Panc1 (cell line): ENCODE data around the gene NOX5. TPM values are rescaled to one million over a fixed set of nuclear protein-coding genes. Genes with fewer than 3 reads are reported as not detected.

Experiments
- ATAC-seq: fragments of 200-7000 bp; cut with Tn5 transposase; 2 replicates; pipeline ENCODE4 v1.9.1; 2020; ENCODE audit warnings: mild to moderate bottlenecking, moderate library complexity
- BruUV-seq: library from RNA; stranded (reverse); fragments of 400-500 nt; replicated peaks from 2 replicates; lab custom pipeline; 2021; lab: Mats Ljungman, UMichigan
- CTCF ChIA-PET: fragments of 300-600 bp; sonication (Branson Sonifier 250); formaldehyde crosslinking; loops from one replicate; lab custom pipeline; 2022; ENCODE audit warnings: antibody characterized with exemption; lab: Charles Lee
- POLR2A ChIA-PET: fragments of 300-600 bp; sonication (Branson Sonifier 250); formaldehyde crosslinking; loops from one replicate; lab custom pipeline; 2022; ENCODE audit warnings: antibody characterized with exemption; lab: Charles Lee
- DNase-seq: peaks from one replicate; pipeline ENCODE4 v3.0.0-alpha.2; 2010; ENCODE audit warnings: low read depth, low spot score
- H3K27ac ChIP-seq: 2 replicates; pipeline ENCODE4 v1.5.1; 2011; ENCODE audit warnings: mild to moderate bottlenecking, low read length, inconsistent platforms
- H3K27me3 ChIP-seq: fragments of 200-500 bp; sonication (Bioruptor generic); 2 replicates; pipeline ENCODE4 v1.6.0; 2014; ENCODE audit warnings: low read length, inconsistent platforms; ENCODE audit not compliant: control insufficient read depth, insufficient read depth
- H3K36me3 ChIP-seq: fragments of 200-500 bp; sonication (Bioruptor generic); 2 replicates; pipeline ENCODE4 v1.5.1; 2014; ENCODE audit warnings: inconsistent platforms, mild to moderate bottlenecking, low read length, moderate library complexity; ENCODE audit not compliant: control insufficient read depth, insufficient read depth
- H3K4me1 ChIP-seq: 2 replicates; pipeline ENCODE4 v1.5.1; 2011; ENCODE audit warnings: inconsistent platforms, mild to moderate bottlenecking, low read length, moderate library complexity; ENCODE audit not compliant: control insufficient read depth, insufficient read depth
- H3K4me3 ChIP-seq, 2 experiments: 2 replicates each; pipeline ENCODE4 v1.5.1; 2011 to 2012; ENCODE audit warnings: low read depth in 2 of 2, low read length in 2 of 2, mild to moderate bottlenecking in 2 of 2, inconsistent platforms in 1 of 2, moderate library complexity in 1 of 2
- H3K9me3 ChIP-seq: fragments of 200-500 bp; sonication (Bioruptor generic); 2 replicates; pipeline ENCODE4 v1.5.1; 2014; ENCODE audit warnings: low read depth, mild to moderate bottlenecking, inconsistent platforms, low read length, moderate library complexity; ENCODE audit not compliant: control insufficient read depth, insufficient read depth
- POLR2AphosphoS5 ChIP-seq: IDR thresholded peaks from 2 replicates; pipeline ENCODE4 v1.6.1; 2012; ENCODE audit warnings: mild to moderate bottlenecking, low read depth, low read length, moderate library complexity
- SIN3A ChIP-seq: IDR thresholded peaks from 2 replicates; pipeline ENCODE4 v1.6.1; 2012; ENCODE audit warnings: low read depth, mild to moderate bottlenecking, low read length, moderate library complexity, borderline replicate concordance; ENCODE audit not compliant: insufficient read depth
- TCF7L2 ChIP-seq: IDR thresholded peaks from 2 replicates; pipeline ENCODE4 v1.6.1; 2011; ENCODE audit warnings: mild to moderate bottlenecking, low read depth, low read length, inconsistent platforms
- in situ Hi-C: cut with HindIII; loops from 2 replicates; pipeline ENCODE4 v1.10.0; 2016; ENCODE audit warnings: low sequenced_read_pairs, low pct_unique_long_range_greater_than_20kb
- intact Hi-C: fragments of 100-400 bp; cut with micrococcal nuclease; formaldehyde crosslinking; loops from one replicate; pipeline ENCODE4 v1.10.0; 2022; ENCODE audit not compliant: unreplicated experiment
- total RNA-seq: library from RNA; stranded (reverse); gene quantifications from one replicate; pipeline ENCODE4 v1.2.1, GENCODE V29; 2021; ENCODE audit not compliant: unreplicated experiment
- TF ChIP-seq, protein P1 (sequence below), 2 experiments: IDR thresholded peaks; 2 replicates each; pipeline ENCODE4 v1.6.1; 2011 to 2012; ENCODE audit warnings: low read depth in 2 of 2, control low read depth in 1 of 2, low read length in 1 of 2, mild to moderate bottlenecking in 1 of 2, moderate library complexity in 1 of 2; ENCODE audit not compliant: insufficient read depth in 1 of 2
- TF ChIP-seq, protein P2 (sequence below): fragments of 450-650 bp; IDR thresholded peaks from 2 replicates; pipeline ENCODE4 v1.5.1; 2017; ENCODE audit warnings: mild to moderate bottlenecking

NOX5 gene
- total RNA-seq, 1 experiment from 2014 or later: 0.26 TPM

DNA sequence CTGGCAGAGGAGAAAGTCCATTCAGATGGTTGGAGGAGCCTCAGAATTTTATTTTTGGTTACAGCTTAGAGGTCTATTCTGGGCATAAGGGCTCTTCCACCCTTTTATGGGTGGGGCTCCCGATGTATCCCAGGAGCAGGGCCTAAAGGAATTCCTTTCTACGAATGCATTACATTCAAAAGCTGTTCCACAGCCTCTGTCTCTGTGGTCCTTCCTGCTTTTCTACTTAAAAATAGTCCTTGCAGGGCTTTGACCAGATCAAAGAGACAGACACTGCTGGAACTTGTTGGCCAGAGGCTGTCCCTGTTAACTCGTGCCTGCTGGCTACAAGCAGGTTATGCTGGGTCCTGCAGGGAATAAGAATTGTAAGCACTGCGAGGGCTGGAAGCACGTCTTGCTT is 14.4 kb upstream of the NOX5 start:
- intact Hi-C loops (no loop called here), in situ Hi-C loops (no loop called here)
- no peaks in the 10 kb centered on the region for H3K4me1 ChIP-seq
- TF ChIP-seq, protein P1, sequence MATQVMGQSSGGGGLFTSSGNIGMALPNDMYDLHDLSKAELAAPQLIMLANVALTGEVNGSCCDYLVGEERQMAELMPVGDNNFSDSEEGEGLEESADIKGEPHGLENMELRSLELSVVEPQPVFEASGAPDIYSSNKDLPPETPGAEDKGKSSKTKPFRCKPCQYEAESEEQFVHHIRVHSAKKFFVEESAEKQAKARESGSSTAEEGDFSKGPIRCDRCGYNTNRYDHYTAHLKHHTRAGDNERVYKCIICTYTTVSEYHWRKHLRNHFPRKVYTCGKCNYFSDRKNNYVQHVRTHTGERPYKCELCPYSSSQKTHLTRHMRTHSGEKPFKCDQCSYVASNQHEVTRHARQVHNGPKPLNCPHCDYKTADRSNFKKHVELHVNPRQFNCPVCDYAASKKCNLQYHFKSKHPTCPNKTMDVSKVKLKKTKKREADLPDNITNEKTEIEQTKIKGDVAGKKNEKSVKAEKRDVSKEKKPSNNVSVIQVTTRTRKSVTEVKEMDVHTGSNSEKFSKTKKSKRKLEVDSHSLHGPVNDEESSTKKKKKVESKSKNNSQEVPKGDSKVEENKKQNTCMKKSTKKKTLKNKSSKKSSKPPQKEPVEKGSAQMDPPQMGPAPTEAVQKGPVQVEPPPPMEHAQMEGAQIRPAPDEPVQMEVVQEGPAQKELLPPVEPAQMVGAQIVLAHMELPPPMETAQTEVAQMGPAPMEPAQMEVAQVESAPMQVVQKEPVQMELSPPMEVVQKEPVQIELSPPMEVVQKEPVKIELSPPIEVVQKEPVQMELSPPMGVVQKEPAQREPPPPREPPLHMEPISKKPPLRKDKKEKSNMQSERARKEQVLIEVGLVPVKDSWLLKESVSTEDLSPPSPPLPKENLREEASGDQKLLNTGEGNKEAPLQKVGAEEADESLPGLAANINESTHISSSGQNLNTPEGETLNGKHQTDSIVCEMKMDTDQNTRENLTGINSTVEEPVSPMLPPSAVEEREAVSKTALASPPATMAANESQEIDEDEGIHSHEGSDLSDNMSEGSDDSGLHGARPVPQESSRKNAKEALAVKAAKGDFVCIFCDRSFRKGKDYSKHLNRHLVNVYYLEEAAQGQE (IDR thresholded peaks at IDR 0.05; ENCODE audit: insufficient read depth in 1 of 2, low read depth in 2 of 2, low read length in 1 of 2): no peak
- TF ChIP-seq SIN3A (no peak), POLR2AphosphoS5 (no peak), TCF7L2 (no peak)
- TF ChIP-seq, protein P2, sequence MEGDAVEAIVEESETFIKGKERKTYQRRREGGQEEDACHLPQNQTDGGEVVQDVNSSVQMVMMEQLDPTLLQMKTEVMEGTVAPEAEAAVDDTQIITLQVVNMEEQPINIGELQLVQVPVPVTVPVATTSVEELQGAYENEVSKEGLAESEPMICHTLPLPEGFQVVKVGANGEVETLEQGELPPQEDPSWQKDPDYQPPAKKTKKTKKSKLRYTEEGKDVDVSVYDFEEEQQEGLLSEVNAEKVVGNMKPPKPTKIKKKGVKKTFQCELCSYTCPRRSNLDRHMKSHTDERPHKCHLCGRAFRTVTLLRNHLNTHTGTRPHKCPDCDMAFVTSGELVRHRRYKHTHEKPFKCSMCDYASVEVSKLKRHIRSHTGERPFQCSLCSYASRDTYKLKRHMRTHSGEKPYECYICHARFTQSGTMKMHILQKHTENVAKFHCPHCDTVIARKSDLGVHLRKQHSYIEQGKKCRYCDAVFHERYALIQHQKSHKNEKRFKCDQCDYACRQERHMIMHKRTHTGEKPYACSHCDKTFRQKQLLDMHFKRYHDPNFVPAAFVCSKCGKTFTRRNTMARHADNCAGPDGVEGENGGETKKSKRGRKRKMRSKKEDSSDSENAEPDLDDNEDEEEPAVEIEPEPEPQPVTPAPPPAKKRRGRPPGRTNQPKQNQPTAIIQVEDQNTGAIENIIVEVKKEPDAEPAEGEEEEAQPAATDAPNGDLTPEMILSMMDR: no peak
- no peak overlapping the region for H3K27ac ChIP-seq
- no peaks in the 10 kb centered on the region; the same call in 1 of the 2 replicates for H3K27me3 ChIP-seq
- BruUV-seq: no TSS peak
- ATAC-seq: no peak
- H3K36me3 ChIP-seq: no peaks in the 10 kb centered on the region
- no peaks in the 10 kb centered on the region for H3K9me3 ChIP-seq
- CTCF ChIA-PET: no interaction called here
- DNase-seq: no peak
- H3K4me3 ChIP-seq: no peak overlapping the region
- POLR2A ChIA-PET: no interaction called here

DNA sequence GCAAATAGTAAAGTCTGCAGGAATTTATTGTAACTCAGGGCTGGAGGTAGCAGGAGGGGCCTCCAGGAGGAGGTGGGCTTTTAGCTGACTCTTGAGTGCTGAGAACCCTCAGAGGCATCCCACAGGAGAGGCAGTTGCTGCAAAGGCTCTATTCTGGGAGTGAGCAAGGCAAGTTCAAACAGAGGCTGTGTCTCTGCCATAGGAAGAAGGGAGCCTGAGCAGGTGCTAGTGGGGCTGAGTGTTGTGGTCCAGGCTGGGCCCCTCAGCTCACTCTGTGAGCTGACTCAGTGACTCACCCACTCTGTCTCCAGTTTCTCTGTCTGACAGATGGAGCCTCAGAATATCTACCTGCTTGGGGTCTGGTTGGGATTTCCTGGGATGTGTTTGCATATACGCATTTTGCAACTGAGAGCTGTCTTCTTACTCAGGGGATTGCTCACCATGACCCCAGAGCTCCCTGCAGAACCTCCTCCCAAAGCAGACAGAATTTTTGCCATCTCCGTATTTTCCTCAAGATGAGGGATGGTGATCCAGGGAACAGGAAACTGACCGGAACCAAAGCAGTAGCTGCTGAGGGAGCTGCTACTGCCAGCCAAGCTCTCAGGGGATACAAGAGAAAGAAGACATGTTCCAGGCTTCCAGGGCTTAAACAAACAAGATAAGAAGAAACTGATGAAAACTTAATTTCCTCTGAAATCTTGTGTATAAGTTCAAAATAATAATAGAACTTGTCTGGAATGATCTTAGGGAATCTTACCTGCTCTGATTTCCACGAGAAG is 13.6 kb upstream of the NOX5 start:
- Histone ChIP-seq H3K4me3 (no peak overlapping the region), H3K36me3 (no peaks in the 10 kb centered on the region), H3K27me3 (no peaks in the 10 kb centered on the region; the same call in 1 of the 2 replicates), H3K9me3 (no peaks in the 10 kb centered on the region), H3K4me1 (no peaks in the 10 kb centered on the region), H3K27ac (no peak overlapping the region)
- TF ChIP-seq SIN3A (no peak), TCF7L2 (no peak), POLR2AphosphoS5 (no peak)
- TF ChIP-seq, protein P1 (IDR thresholded peaks at IDR 0.05; ENCODE audit: insufficient read depth in 1 of 2, low read depth in 2 of 2, low read length in 1 of 2): no peak
- TF ChIP-seq, protein P2: no peak
- DNase-seq (no peak), ATAC-seq (no peak)
- POLR2A ChIA-PET: no interaction called here
- intact Hi-C loops (no loop called here), in situ Hi-C loops (no loop called here)
- no TSS peak for BruUV-seq
- CTCF ChIA-PET: interaction anchor here (1.3 kb wide), 1 partner anchor 30 kb away, joined by 3 read pairs; no protein-coding TSS in a partner anchor
